ENCODE measurements around the gene U2AF1L4. TPM values are rescaled to one million over a fixed set of nuclear protein-coding genes. Genes with fewer than 3 reads are reported as not detected.

Gene U2AF1L4
- total RNA-seq, 2 donors from 2014 or later = 26.2 to 83.4 TPM

- Histone ChIP-seq H3K27me3 (no peaks in the 10 kb centered on the region), H3K27ac (no peak overlapping the region), H3K4me1 (peaks cover 14% of the 10 kb centered on the region), H3K4me3 (no peak overlapping the region), H3K9me3 (no peaks in the 10 kb centered on the region), H3K36me3 (replicated peaks in 1 of 2; ENCODE audit: insufficient read depth in 1 of 2, low read depth in 2 of 2) (peaks cover 0 to 7% of the 10 kb centered on the region in 2 donors)
- TF ChIP-seq, protein P1, sequence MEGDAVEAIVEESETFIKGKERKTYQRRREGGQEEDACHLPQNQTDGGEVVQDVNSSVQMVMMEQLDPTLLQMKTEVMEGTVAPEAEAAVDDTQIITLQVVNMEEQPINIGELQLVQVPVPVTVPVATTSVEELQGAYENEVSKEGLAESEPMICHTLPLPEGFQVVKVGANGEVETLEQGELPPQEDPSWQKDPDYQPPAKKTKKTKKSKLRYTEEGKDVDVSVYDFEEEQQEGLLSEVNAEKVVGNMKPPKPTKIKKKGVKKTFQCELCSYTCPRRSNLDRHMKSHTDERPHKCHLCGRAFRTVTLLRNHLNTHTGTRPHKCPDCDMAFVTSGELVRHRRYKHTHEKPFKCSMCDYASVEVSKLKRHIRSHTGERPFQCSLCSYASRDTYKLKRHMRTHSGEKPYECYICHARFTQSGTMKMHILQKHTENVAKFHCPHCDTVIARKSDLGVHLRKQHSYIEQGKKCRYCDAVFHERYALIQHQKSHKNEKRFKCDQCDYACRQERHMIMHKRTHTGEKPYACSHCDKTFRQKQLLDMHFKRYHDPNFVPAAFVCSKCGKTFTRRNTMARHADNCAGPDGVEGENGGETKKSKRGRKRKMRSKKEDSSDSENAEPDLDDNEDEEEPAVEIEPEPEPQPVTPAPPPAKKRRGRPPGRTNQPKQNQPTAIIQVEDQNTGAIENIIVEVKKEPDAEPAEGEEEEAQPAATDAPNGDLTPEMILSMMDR (IDR thresholded peaks at IDR 0.05) = no peak
- no peak for TF ChIP-seq POLR2A (IDR thresholded peaks at IDR 0.05)
- DNase-seq (no peak), ATAC-seq (no peak)
- WGBS, 2 donors = 95 to 97% methylated on average over 16 to 17 of the region's 17 CpGs
- intact Hi-C loops (cut with DNase I) = no loop called here
These were observed 19.5 kb upstream of the U2AF1L4 start for GRCh38 chr19:35764432-35765315.

- DNase-seq = no peak
These were observed 15.6 kb upstream of the U2AF1L4 start for GRCh38 chr19:35760711-35761349.

DNA sequence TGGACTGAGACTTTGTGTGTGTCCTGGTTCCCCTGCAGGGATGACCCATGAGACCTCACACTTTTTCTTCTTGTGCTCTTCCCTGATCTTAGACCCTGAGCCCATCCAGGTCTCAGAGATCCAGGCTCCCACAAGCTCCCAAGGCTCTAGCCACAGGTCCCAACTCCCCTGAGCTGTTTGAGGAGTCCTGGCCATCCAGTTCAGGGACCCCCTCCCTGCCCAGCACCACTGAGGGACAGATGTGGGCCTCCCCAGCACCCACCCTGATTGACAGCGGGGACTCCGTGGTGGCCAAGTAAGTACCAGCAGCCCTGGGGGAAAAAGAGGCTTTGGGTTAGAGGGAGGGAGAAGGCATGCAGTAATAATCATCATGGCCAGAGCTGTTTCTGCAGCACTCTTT lies 14.5 kb upstream of the U2AF1L4 start:
- Histone ChIP-seq H3K27me3 (no peaks in the 10 kb centered on the region), H3K27ac (no peak overlapping the region), H3K9me3 (no peaks in the 10 kb centered on the region), H3K4me3 (no peak overlapping the region), H3K36me3 (replicated peaks in 1 of 2; ENCODE audit: insufficient read depth in 1 of 2, low read depth in 2 of 2) (peaks cover 0 to 5% of the 10 kb centered on the region in 2 donors), H3K4me1 (peaks cover 29% of the 10 kb centered on the region)
- intact Hi-C loops (cut with DNase I) = no loop called here
- no peak for TF ChIP-seq POLR2A (IDR thresholded peaks at IDR 0.05)
- TF ChIP-seq, protein P1 (IDR thresholded peaks at IDR 0.05) = no peak
- 93 to 100% methylated on average over 2 of the region's 2 CpGs for WGBS, 2 donors
- DNase-seq (no peak), ATAC-seq (no peak)

More at GRCh38 chr19:35760711-35761349, 15.6 kb upstream of the U2AF1L4 start:
- Histone ChIP-seq H3K4me3 (no peak overlapping the region), H3K4me1 (peaks cover 29% of the 10 kb centered on the region), H3K27ac (no peak overlapping the region), H3K27me3 (no peaks in the 10 kb centered on the region), H3K9me3 (no peaks in the 10 kb centered on the region), H3K36me3 (replicated peaks in 1 of 2; ENCODE audit: insufficient read depth in 1 of 2, low read depth in 2 of 2) (peaks cover 0 to 7% of the 10 kb centered on the region in 2 donors)
- intact Hi-C loops (cut with DNase I) = no loop called here
- no peak for TF ChIP-seq POLR2A (IDR thresholded peaks at IDR 0.05)
- ATAC-seq = no peak
- 92 to 96% methylated on average over 4 of the region's 4 CpGs for WGBS, 2 donors

DNA sequence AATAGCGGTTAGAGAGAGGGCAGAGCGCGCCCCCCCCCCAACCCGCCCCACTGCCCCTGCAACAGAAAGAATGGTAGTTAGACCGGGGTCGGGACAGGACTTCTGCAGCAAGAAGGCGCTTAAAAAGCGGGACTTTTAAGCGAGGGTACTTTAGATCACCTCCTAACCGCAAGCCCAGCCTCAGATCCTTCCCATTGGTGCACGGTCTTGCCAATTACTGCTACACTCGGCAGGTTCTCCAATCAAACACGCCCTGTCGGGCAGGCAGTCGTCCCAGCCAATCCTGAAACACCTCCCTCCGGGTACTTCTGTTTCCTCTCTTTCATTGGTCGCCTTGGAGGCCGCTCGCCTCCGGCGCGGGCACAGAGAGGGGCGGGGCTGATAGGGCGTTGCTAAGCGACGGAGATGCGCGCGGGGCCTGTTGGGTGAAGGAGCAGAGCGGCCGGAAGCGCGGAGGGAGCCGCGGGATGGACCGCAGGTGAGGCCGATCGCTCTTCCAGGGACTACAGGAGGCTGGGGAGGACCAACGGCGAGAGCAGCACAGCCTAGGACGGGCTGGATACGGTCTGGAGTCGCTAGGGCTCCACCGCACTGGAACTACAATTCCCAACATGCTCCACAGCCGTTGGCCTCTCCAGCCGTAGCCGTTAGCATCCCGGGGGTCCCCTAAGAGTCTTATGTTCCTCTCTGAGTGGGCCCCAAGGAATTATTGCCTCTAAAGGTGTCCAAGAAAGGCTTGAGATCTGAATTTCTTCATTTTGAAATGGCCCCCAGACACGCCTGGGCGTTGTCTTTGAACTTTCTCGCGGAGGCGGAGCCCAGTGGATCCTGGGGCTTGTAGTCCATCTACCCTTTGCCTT lies 12.8 kb upstream of the U2AF1L4 start, which contains the start of gene PROSER3:
PROSER3 (plus strand) TSS at position 428 of the 860 bp plus-strand sequence; CDS start at position 468, 40 bp downstream.
- Histone ChIP-seq H3K4me1 (peaks cover 29% of the 10 kb centered on the region), H3K27me3 (no peaks in the 10 kb centered on the region), H3K9me3 (no peaks in the 10 kb centered on the region), H3K36me3 (replicated peaks in 1 of 2; ENCODE audit: insufficient read depth in 1 of 2, low read depth in 2 of 2) (peaks cover 0 to 5% of the 10 kb centered on the region in 2 donors), H3K4me3 (peak within 1 kb of the TSS; percentile 69 to 74), H3K27ac (peak within 1 kb of the TSS; percentile 77 to 94 (median 90))
- WGBS, 2 donors = 0% methylated on average over 33 to 49 of the region's 53 CpGs
- DNase-seq (peak; percentile 98 to 99 (median 98)), ATAC-seq (peak; percentile 97)
- intact Hi-C loops (cut with DNase I) = no loop called here
- TF ChIP-seq, protein P1 (IDR thresholded peaks at IDR 0.05) = no peak
- TF ChIP-seq POLR2A (IDR thresholded peaks at IDR 0.05) = peak; percentile 28 to 87 (median 86)

Measured in body of pancreas (tissue), 4 donors.